T-helper 2 cell (primary cell): Measurements from ENCODE around the gene FAM193B.
A peak's percentile ranks its signal among the peaks of the same experiment; 100 is the strongest.
"Not testable (repeated sequence)": the region's sequence is repeated elsewhere in the genome, so short reads cannot be mapped to it uniquely, and the experiment has no call there.

ENCODE experiments used
- DNase-seq, 5 experiments: peaks; one replicate each; pipeline versions ENCODE4 v3.0.0 to v3.0.0-alpha.2; 2012 to 2022

Gene FAM193B

DNA sequence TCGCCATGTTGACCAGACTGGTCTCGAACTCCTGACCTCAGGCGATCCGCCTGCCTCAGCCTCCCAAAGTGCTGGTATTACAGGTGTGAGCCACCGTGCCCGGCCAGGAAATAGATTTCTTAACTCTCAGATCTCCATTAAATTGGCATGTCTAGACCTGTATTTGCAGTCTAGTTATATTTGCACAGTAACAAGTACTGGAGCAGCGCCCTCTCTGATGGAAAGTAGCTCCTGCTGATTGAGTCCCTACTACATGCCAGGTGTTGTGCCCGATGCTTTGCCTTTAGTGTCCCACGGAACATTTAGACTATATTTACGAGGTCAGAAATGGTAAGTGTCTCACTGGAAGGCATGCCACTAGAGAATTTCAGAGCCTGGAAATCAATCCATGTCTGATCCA lies 21.8 kb upstream of the FAM193B start:
- DNase-seq: no peak

GRCh38 chr5:177575488-177575887 lies 21.1 kb upstream of the FAM193B start:
- DNase-seq: no peak

DNA sequence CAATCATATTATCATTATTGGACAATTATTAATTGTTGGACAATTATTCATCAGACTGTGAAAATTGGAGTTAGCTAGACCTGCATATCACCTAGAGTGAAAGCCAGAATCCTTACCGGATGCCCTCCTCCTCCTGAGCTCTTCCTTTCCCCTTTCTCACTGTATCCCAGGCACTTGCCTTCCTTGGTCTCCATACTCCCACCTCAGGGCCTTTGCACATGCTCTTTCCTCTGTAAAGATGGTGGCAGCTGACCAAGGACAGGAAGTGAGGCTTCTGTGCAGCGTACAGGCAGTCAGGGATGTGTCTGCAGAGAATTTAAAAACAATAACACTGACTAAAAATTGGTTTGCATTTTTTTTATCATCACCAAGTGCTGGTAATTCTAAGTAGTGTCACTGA lies 15.5 kb upstream of the FAM193B start:
- peak in 1 of 5 experiments; percentile 22 for DNase-seq

- no peak for DNase-seq
Observed at GRCh38 chr5:177568326-177568725, 14.0 kb upstream of the FAM193B start.

GRCh38 chr5:177565046-177565445 lies 10.7 kb upstream of the FAM193B start:
- DNase-seq: no peak

DNA sequence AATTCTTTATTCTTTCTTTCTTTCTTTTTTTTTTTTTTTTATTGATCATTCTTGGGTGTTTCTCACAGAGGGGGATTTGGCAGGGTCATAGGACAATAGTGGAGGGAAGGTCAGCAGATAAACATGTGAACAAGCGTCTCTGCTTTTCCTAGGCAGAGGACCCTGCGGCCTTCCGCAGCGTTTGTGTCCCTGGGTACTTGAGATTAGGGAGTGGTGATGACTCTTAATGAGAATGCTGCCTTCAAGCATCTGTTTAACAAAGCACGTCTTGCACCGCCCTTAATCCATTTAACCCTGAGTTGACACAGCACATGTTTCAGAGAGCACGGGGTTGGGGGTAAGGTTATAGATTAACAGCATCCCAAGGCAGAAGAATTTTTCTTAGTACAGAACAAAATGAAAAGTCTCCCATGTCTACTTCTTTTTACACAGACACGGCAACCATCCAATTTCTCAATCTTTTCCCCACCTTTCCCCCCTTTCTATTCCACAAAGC lies 5.1 kb upstream of the FAM193B start:
- not testable (repeated sequence) for DNase-seq

DNA sequence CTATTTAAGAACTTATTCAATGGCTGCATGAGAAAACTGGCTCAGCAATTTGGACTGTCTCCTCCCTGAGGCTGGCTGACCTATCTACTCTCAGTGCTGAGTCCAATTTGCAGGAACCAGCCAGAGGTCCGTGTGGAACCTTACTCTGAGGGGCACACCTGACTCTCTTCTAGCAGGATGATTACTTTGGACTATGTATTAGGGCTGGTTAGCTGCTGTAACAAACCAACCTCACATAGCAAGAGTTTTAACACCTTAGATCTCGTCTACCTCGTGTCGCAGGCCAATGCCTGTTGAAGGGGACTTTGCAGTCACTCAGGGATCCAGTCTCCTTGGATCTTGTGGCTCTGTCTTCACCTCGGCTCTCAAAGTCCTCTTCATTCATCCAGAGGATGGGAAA lies 3.4 kb upstream of the FAM193B start:
- DNase-seq: no peak

DNA sequence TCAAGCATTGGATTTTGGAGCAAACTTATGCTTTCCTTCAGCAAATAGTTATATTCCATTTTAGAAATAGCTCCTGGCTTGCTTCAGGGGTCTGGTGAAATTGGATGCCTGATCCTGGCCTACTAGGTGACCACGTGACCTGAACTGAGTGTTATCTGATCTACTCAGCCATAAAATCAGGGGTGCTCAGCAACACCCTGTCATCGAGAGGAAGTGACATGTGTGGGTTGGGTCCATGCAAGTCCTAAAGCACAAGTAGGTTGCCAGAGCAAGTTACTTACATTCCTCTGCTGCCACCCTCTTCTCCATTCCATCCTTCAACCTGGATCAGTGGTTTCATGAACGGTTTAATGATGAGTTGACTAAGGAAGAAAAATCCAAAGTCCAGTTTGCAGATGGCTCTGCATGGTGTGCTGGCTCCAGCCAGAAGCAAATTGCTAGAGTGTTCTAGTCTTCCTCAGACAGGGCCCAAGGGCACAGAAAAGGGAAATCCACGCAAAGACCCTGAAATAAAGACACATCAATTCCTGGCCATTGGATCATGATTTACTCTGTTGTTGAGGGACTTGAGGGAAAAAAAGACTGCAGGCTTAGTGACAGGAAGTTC lies 2.8 kb upstream of the FAM193B start:
- peak in 2 of 5 experiments; percentile 7 to 84 for DNase-seq

DNA sequence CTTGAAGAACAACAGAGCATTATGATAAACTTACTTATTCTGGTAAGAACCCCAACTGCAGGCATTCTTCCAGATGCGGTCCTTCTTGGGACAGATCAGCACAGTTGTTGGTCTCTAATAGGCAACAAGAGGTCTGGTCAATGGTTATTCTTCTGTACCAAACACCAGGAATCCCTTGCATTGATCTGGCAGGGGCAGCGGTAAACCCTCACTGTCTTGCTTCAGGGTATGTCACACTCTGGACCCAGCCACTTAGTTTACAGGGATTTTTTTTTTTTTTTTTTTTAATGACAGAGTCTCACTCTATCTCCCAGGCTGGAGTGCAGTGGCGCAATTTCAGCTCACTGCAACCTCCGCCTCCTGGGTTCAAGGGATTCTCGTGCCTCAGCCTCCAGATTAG lies 1.3 kb upstream of the FAM193B start:
- no peak for DNase-seq

GRCh38 chr5:177555228-177555627 lies 865 bp upstream of the FAM193B start:
- DNase-seq: no peak

DNA sequence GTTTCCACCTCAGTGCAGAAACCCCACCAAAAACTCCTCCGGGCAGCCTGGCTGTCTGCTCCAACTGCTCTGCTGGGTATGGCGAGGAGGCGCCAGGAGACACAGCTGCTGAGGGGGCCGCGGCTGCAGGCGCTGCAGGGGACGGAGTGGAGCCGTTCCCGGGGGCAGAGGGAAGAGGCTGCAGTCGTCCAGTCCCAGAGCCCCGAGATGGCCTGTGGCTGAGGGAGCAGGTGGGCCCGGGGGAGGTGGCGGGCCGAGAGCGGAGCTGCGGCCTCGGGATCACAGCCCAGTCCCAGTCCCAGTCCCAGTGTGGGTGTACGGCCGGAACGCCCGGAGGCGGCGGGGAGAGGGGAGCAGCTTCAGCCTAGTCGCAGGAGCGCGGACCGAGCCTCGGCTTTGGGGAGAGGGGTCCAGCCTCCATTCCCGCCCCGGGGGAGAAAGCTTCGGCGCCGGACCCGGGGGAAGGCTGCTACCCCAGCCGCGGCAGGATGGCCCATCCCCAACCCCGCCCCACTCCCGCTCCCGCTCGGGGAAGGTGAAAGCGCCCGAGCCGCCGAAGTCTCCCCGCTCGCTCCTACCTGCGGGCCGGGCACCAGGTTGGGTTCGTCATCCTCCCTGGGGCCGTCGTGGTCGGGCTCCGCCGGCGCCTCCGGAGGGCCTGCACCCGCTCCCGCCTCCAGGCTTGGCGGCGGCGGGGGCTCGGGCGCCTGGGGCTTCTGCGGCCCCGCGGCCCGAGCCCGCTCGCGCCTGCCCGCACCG lies 513 bp downstream of the FAM193B start:
- peak in 4 of 5 experiments; percentile 4 to 20 (median 12) for DNase-seq

GRCh38 chr5:177552839-177553455 lies 1.4 kb downstream of the FAM193B start:
- no peak for DNase-seq

DNA sequence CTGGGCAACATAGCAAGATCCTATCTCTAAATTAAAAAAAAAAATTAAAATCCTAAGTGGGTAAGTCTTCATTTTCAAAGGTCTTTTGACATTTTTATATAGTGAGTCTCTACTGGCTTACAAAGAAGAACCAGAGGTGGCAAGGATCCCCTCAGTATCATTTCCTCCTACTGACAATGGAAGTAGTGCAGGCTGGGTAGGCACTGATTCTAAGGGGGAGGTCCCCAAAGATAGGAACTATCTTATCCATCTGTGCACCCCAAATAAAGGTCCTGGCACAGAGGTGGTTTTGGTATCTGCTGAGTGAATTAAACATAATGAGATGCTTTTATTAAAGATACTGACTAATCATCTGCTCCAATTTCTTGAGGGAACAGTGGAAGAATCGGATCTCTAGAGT lies 4.2 kb downstream of the FAM193B start:
- no peak for DNase-seq

DNA sequence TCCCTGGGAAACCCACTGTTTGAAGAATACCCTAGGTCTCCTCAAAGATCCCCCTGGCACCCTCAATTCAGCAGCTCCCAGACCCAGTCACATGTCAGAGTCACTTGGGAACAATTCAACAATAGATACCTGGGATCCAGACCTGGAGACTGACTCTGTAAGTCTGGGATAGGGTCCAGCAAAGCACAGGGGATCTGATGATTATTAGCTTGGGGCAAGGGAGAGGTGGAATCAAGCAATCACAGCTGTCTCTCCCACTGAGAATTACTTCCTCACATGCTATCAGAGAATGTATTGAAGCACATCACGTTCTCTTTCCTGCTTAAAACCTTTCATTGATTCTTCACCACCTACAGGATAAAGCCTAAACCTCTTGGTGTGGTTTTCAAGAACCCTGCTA lies 5.9 kb downstream of the FAM193B start:
- no peak for DNase-seq

DNA sequence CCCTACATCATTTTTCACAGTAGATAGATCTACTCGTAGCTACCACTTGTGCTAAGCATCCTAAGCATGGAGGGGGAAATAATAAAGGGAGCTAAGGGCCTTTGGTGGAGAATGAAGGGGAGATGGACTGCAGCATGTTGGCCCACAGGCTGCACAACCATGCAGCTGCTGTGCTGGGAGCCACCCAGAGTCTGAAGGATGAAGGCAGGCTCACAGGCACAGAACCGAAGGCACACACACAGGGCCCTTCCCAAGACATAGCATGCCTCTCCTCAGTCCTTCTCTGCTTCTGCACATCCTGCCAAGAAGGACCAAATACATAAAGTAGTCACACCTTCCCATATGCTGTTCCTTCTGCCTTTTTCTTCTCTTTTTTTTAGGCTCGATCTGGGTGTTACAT lies 6.6 kb downstream of the FAM193B start:
- no peak for DNase-seq

- no peak for DNase-seq
Observed at GRCh38 chr5:177546258-177546741, 8.1 kb downstream of the FAM193B start.

- DNase-seq: no peak
Observed at GRCh38 chr5:177545487-177546257, 8.7 kb downstream of the FAM193B start.

DNA sequence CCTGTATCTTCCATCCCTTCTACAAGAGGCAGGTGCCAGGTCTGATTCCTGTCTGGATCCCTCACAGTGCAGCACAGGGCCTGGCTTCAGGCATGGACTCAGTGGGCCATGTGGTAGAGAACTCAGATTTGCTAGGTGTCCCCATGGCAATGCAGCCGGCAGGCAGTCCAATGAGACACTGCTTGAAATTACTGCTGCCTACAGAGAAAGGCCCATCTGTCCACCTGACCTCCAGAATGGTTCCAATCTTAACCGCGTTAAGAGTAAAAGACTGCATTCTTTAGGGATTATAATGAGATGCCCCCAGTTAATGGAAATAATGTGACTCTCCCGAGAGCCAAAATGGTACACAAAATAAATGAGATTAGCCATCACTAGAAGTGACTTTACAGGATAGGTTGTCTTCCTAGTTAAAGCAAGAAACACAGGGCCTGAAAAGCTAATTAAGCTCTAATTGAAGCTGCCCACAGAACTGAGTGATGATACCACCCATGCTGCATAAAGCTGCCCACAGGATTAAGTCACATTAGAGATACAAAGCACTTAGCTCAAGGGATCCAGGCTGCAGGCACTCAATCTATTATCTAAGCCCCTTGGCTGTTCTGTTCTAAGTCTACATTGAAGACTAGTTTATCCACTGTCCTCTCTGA lies 11.4 kb downstream of the FAM193B start:
- no peak for DNase-seq

- no peak for DNase-seq
Observed at GRCh38 chr5:177540438-177540837, 13.9 kb downstream of the FAM193B start.

DNA sequence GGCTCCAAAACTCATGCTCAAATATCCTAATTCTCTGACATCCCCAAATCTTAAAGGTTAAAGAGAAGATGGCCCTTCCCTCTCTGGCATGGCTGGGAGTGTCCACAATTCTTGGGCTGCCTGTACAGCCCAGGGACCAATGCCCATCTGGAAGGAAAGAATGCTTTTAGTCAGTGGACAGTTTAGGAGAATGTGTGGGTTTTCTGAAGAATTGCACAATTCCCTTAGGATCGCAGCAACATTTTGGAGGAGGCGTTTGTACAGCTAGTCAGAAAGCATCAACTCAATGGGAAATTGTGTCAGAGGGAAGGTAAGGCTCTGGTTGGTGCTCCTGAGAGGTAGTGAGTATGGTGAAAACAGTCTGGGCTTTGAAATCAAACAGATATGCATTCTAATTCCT lies 15.0 kb downstream of the FAM193B start:
- DNase-seq: no peak

DNA sequence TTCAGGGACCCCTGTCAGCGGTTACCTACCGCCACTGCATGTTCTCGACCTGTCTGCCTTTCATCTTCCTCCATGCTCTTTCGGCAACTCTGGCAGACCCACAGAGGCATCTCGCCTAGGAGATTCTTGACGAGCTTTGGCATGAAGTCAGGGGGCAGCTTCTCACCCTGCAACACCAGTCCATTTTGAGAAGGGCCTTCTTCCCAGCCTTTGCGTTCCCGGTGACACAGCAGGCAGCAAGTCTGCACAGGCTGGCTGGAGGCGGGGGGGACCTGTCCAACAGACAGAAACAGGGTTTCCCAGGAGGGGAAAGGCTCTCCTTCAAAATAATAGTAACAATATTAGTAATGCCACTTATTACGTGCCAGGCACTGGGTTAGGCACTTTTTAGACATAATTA lies 15.5 kb downstream of the FAM193B start:
- DNase-seq: no peak
